WTC11 (cell line): Measurements from ENCODE around the gene WNK2. TPM values are rescaled to one million over a fixed set of nuclear protein-coding genes. Genes with fewer than 3 reads are reported as not detected.
A peak's percentile ranks its signal among the peaks of the same experiment; 100 is the strongest.

Experiments
- ATAC-seq: fragments of 200-7000 bp; cut with Tn5 transposase; 2 replicates; pipeline ENCODE4 v1.10.0; 2021; ENCODE audit warnings: mild to moderate bottlenecking, moderate library complexity
- CTCF ChIA-PET: fragments of 300-600 bp; sonication (Branson Sonifier 250); formaldehyde crosslinking; loops from one replicate; lab custom pipeline; 2021; ENCODE audit warnings: antibody characterized with exemption; lab: Charles Lee
- POLR2A ChIA-PET: fragments of 350-600 bp; sonication (Branson Sonifier 250); formaldehyde crosslinking; loops from one replicate; lab custom pipeline; 2021; ENCODE audit warnings: antibody characterized with exemption; lab: Charles Lee
- DNase-seq: peaks from one replicate; pipeline ENCODE4 v3.0.0; 2021; ENCODE audit warnings: low spot score
- H3K27ac Mint-ChIP-seq: 2 replicates; pipeline ENCODE4 v1.8.0; 2021; ENCODE audit warnings: mixed read lengths
- H3K27me3 Mint-ChIP-seq: 2 replicates; pipeline ENCODE4 v1.8.0; 2021; ENCODE audit warnings: low read depth, mild to moderate bottlenecking, moderate library complexity, mixed read lengths
- H3K36me3 Mint-ChIP-seq: 2 replicates; pipeline ENCODE4 v1.8.0; 2021; ENCODE audit warnings: mixed read lengths
- H3K4me1 Mint-ChIP-seq: 2 replicates; pipeline ENCODE4 v1.8.0; 2022; ENCODE audit warnings: mixed read lengths
- H3K4me3 Mint-ChIP-seq: 2 replicates; pipeline ENCODE4 v1.8.0; 2021; ENCODE audit warnings: mild to moderate bottlenecking, moderate library complexity, mixed read lengths
- H3K9me3 Mint-ChIP-seq: 2 replicates; pipeline ENCODE4 v1.8.0; 2021; ENCODE audit warnings: mixed read lengths
- AFF4 ChIP-seq: sonication (generic); formaldehyde crosslinking; IDR thresholded peaks from 2 replicates; pipeline ENCODE4 v1.8.1; 2023; ENCODE audit warnings: mild to moderate bottlenecking, missing genetic modification reagents, borderline replicate concordance
- ATF6 ChIP-seq: sonication (generic); formaldehyde crosslinking; IDR thresholded peaks from 2 replicates; pipeline ENCODE4 v1.8.1; 2023; ENCODE audit warnings: mild to moderate bottlenecking, missing genetic modification reagents
- CDX4 ChIP-seq: fragments of 250-450 bp; sonication (Bioruptor Pico); IDR thresholded peaks from 2 replicates; pipeline ENCODE4 v1.9.0; 2021; ENCODE audit warnings: moderate library complexity, mild to moderate bottlenecking, inconsistent platforms, borderline replicate concordance
- E2F1 ChIP-seq: sonication (generic); formaldehyde crosslinking; IDR thresholded peaks from 2 replicates; pipeline ENCODE4 v1.8.0; 2022; ENCODE audit warnings: mild to moderate bottlenecking, missing genetic modification reagents
- E2F5 ChIP-seq: sonication (generic); formaldehyde crosslinking; IDR thresholded peaks from 2 replicates; pipeline ENCODE4 v1.8.1; 2022; ENCODE audit warnings: mild to moderate bottlenecking, moderate library complexity, missing genetic modification reagents
- ELF4 ChIP-seq: sonication (generic); formaldehyde crosslinking; IDR thresholded peaks from 2 replicates; pipeline ENCODE4 v1.8.1; 2022; ENCODE audit warnings: low read depth, mild to moderate bottlenecking, moderate library complexity, missing genetic modification reagents
- ESRRA ChIP-seq: sonication (generic); formaldehyde crosslinking; IDR thresholded peaks from 2 replicates; pipeline ENCODE4 v1.8.1; 2022; ENCODE audit warnings: mild to moderate bottlenecking, missing genetic modification reagents, borderline replicate concordance
- IRF2 ChIP-seq: sonication (generic); formaldehyde crosslinking; IDR thresholded peaks from 2 replicates; pipeline ENCODE4 v1.8.0; 2022; ENCODE audit warnings: low read depth, missing genetic modification reagents, borderline replicate concordance
- NR1H2 ChIP-seq: sonication (generic); formaldehyde crosslinking; IDR thresholded peaks from 2 replicates; pipeline ENCODE4 v1.9.0; 2021; ENCODE audit warnings: mild to moderate bottlenecking, moderate library complexity, missing genetic modification reagents
- NR3C1 ChIP-seq: sonication (generic); formaldehyde crosslinking; conservative IDR thresholded peaks from 2 replicates; pipeline ENCODE4 v1.8.1; 2023; ENCODE audit warnings: low read depth, mild to moderate bottlenecking, missing genetic modification reagents
- RORB ChIP-seq: fragments of 250-450 bp; sonication (Bioruptor Pico); IDR thresholded peaks from 2 replicates; pipeline ENCODE4 v1.9.0; 2021; ENCODE audit warnings: mild to moderate bottlenecking
- TEAD4 ChIP-seq: sonication (generic); formaldehyde crosslinking; IDR thresholded peaks from 2 replicates; pipeline ENCODE4 v1.8.0; 2022; ENCODE audit warnings: mild to moderate bottlenecking, missing genetic modification reagents
- ZMAT4 ChIP-seq: fragments of 250-450 bp; sonication (Bioruptor Pico); IDR thresholded peaks from 2 replicates; pipeline ENCODE4 v1.9.0; 2021; ENCODE audit warnings: mild to moderate bottlenecking
- ZNF281 ChIP-seq: sonication (generic); formaldehyde crosslinking; IDR thresholded peaks from 2 replicates; pipeline ENCODE4 v1.8.0; 2023; ENCODE audit warnings: mild to moderate bottlenecking, missing genetic modification reagents
- ZNF317 ChIP-seq: sonication (generic); formaldehyde crosslinking; IDR thresholded peaks from 2 replicates; pipeline ENCODE4 v1.8.1; 2023; ENCODE audit warnings: low read depth, mild to moderate bottlenecking, moderate library complexity, missing genetic modification reagents, borderline replicate concordance
- ZNF416 ChIP-seq: fragments of 250-450 bp; sonication (Bioruptor Pico); IDR thresholded peaks from 2 replicates; pipeline ENCODE4 v1.9.0; 2021; ENCODE audit warnings: mild to moderate bottlenecking, inconsistent platforms
- ZNF532 ChIP-seq: fragments of 250-450 bp; sonication (Bioruptor Pico); IDR thresholded peaks from 2 replicates; pipeline ENCODE4 v1.9.0; 2021; ENCODE audit warnings: mild to moderate bottlenecking, borderline replicate concordance
- total RNA-seq: library from RNA; stranded (reverse); gene quantifications from 3 replicates; pipeline ENCODE4 v1.2.3, GENCODE V29; 2021

WNK2 gene
- total RNA-seq, 1 experiment from 2014 or later: 120 TPM

GRCh38 chr9:93302586-93303257 lies 118.8 kb downstream of the WNK2 start (continued):
- TF ChIP-seq ZNF281 (no peak), AFF4 (no peak), E2F5 (no peak), ZNF532 (CRISPR knock-in tag) (no peak), E2F1 (no peak), ESRRA (no peak)

GRCh38 chr9:93303258-93303771 lies 119.4 kb downstream of the WNK2 start:
- POLR2A ChIA-PET: no interaction called here
- Mint-ChIP-seq H3K27ac (peak overlapping the region; percentile 60; the same call in 1 of the 2 replicates), H3K4me1 (peaks cover 10% of the 10 kb centered on the region), H3K4me3 (no peak overlapping the region), H3K9me3 (no peaks in the 10 kb centered on the region), H3K27me3 (no peaks in the 10 kb centered on the region), H3K36me3 (no peaks in the 10 kb centered on the region)
- ATAC-seq (no peak), DNase-seq (peak; percentile 5)
- CTCF ChIA-PET: interaction anchor here (0.6 to 3.9 kb wide), 43 partner anchors 9 to 494 kb away, joined by 3 to 36 read pairs (median 4); partner anchors contain the start of gene NINJ1
- no peak for TF ChIP-seq IRF2
- TF ChIP-seq ZMAT4: no peak
- TF ChIP-seq ZNF317: no peak
- TF ChIP-seq ATF6: no peak
- TF ChIP-seq TEAD4 (CRISPR knock-in tag): no peak
- no peak for TF ChIP-seq ZNF416 (CRISPR knock-in tag)
- no peak for TF ChIP-seq CDX4 (CRISPR knock-in tag)
- TF ChIP-seq ELF4 (CRISPR knock-in tag): no peak
- TF ChIP-seq NR3C1: no peak
- no peak for TF ChIP-seq E2F1
- no peak for TF ChIP-seq NR1H2
- TF ChIP-seq RORB: no peak
